KMS-11 (cell line): ENCODE results near the gene PTGS2.
"Not testable (repeated sequence)": the region's sequence is repeated elsewhere in the genome, so short reads cannot be mapped to it uniquely, and the experiment has no call there.

ENCODE experiments used
- H2AFZ ChIP-seq: fragments of 200-600 bp; sonication (generic); 2 replicates; pipeline ENCODE4 v1.6.1; 2016; ENCODE audit warnings: antibody characterized with exemption, mixed run types, low read depth
- H3K27ac ChIP-seq: fragments of 200-600 bp; sonication (generic); 2 replicates; pipeline ENCODE4 v1.6.1; 2016; ENCODE audit warnings: mild to moderate bottlenecking, mixed run types
- H3K27me3 ChIP-seq: fragments of 200-600 bp; sonication (generic); 2 replicates; pipeline ENCODE4 v1.6.1; 2017; ENCODE audit warnings: mild to moderate bottlenecking, low read depth, mixed run types, moderate library complexity; ENCODE audit not compliant: insufficient read depth
- H3K36me3 ChIP-seq: fragments of 200-600 bp; sonication (generic); 2 replicates; pipeline ENCODE4 v1.6.1; 2017; ENCODE audit warnings: mild to moderate bottlenecking, mixed run types; ENCODE audit not compliant: insufficient read depth
- H3K4me1 ChIP-seq: fragments of 200-600 bp; sonication (generic); 2 replicates; pipeline ENCODE4 v1.6.1; 2016; ENCODE audit warnings: mild to moderate bottlenecking, low read depth, mixed run types; ENCODE audit not compliant: poor library complexity, severe bottlenecking
- H3K4me2 ChIP-seq: fragments of 200-600 bp; sonication (generic); 2 replicates; pipeline ENCODE4 v1.7.0; 2016; ENCODE audit warnings: mild to moderate bottlenecking, mixed run types
- H3K4me3 ChIP-seq: fragments of 200-600 bp; sonication (generic); IDR thresholded peaks from 2 replicates; pipeline ENCODE4 v1.6.1; 2017; ENCODE audit warnings: low read depth, low read length, mixed read lengths; ENCODE audit not compliant: insufficient read depth
- H3K79me2 ChIP-seq: fragments of 200-600 bp; sonication (generic); 2 replicates; pipeline ENCODE4 v1.6.1; 2016; ENCODE audit warnings: low read depth, mixed run types; ENCODE audit not compliant: insufficient read depth
- H3K9ac ChIP-seq: fragments of 200-600 bp; sonication (generic); 2 replicates; pipeline ENCODE4 v1.6.1; 2016; ENCODE audit warnings: mild to moderate bottlenecking, mixed run types
- H4K20me1 ChIP-seq: fragments of 200-600 bp; sonication (generic); 2 replicates; pipeline ENCODE4 v1.6.1; 2016; ENCODE audit warnings: mild to moderate bottlenecking, mixed run types; ENCODE audit not compliant: insufficient read depth
- CTCF ChIP-seq: fragments of 200-600 bp; sonication (generic); conservative IDR thresholded peaks from 2 replicates; pipeline ENCODE4 v1.6.1; 2017; ENCODE audit warnings: low read depth, mild to moderate bottlenecking, antibody characterized with exemption, low read length, moderate library complexity, mixed read lengths

Gene PTGS2

GRCh38 chr1:186670297-186671135, 9.7 kb downstream of the PTGS2 start:
- Histone ChIP-seq H3K4me2 (no peak overlapping the region), H3K4me3 (no peak overlapping the region), H3K36me3 (no peaks in the 10 kb centered on the region), H3K4me1 (no peaks in the 10 kb centered on the region), H3K27ac (no peak overlapping the region), H2AFZ (no peak overlapping the region), H4K20me1 (no peaks in the 10 kb centered on the region), H3K27me3 (no peaks in the 10 kb centered on the region), H3K79me2 (no peaks in the 10 kb centered on the region), H3K9ac (no peak overlapping the region)
- TF ChIP-seq CTCF, result no peak

GRCh38 chr1:186669784-186670183, 10.4 kb downstream of the PTGS2 start:
- not testable (repeated sequence) for H3K27me3 ChIP-seq, H3K4me3 ChIP-seq, H3K9ac ChIP-seq, H3K4me1 ChIP-seq, H2AFZ ChIP-seq, H4K20me1 ChIP-seq, H3K27ac ChIP-seq, H3K36me3 ChIP-seq, H3K79me2 ChIP-seq, H3K4me2 ChIP-seq

- H3K9ac ChIP-seq, H2AFZ ChIP-seq, H3K27me3 ChIP-seq, H3K4me1 ChIP-seq, H4K20me1 ChIP-seq, H3K36me3 ChIP-seq, H3K4me3 ChIP-seq, H3K4me2 ChIP-seq, H3K27ac ChIP-seq, H3K79me2 ChIP-seq: not testable (repeated sequence)
Measured at GRCh38 chr1:186664217-186664616, 16.0 kb downstream of the PTGS2 start.

- no peak for TF ChIP-seq CTCF
- no peaks in the 10 kb centered on the region for H3K4me1 ChIP-seq
- no peak overlapping the region for H3K27ac ChIP-seq
- H3K27me3 ChIP-seq, result no peaks in the 10 kb centered on the region
- H3K4me2 ChIP-seq, result no peak overlapping the region
- no peak overlapping the region for H3K9ac ChIP-seq
- no peak overlapping the region for H2AFZ ChIP-seq
- H3K79me2 ChIP-seq, result no peaks in the 10 kb centered on the region
- H3K4me3 ChIP-seq, result no peak overlapping the region
- no peaks in the 10 kb centered on the region for H4K20me1 ChIP-seq
- H3K36me3 ChIP-seq, result no peaks in the 10 kb centered on the region
Measured at GRCh38 chr1:186662752-186663151, 17.5 kb downstream of the PTGS2 start.

GRCh38 chr1:186659890-186660341, 20.3 kb downstream of the PTGS2 start:
- Histone ChIP-seq H2AFZ (no peak overlapping the region), H3K9ac (no peak overlapping the region), H3K27me3 (no peaks in the 10 kb centered on the region), H3K27ac (no peak overlapping the region), H3K36me3 (no peaks in the 10 kb centered on the region), H3K79me2 (no peaks in the 10 kb centered on the region), H3K4me1 (no peaks in the 10 kb centered on the region), H4K20me1 (no peaks in the 10 kb centered on the region), H3K4me2 (no peak overlapping the region), H3K4me3 (no peak overlapping the region)
- no peak for TF ChIP-seq CTCF
